Ramos (cell line): ENCODE measurements around the gene PRRT2.

Experiments
- in situ Hi-C: fragments of 300-500 bp; cut with MboI; formaldehyde crosslinking; loops from one replicate; pipeline ENCODE4 v1.14.3; 2022; ENCODE audit warnings: low sequenced_read_pairs; ENCODE audit not compliant: unreplicated experiment

Gene PRRT2

GRCh38 chr16:29849505-29849904 is 37.5 kb downstream of the PRRT2 start:
- in situ Hi-C loops, result loop anchor here (25.0 kb wide), 1 partner anchor 163 kb away; the partner anchor contains the start of genes C16orf92 and DOC2A

- in situ Hi-C loops, result no loop called here
Measured at GRCh38 chr16:29850998-29851397, 39.0 kb downstream of the PRRT2 start.

GRCh38 chr16:29852654-29853053 is 40.7 kb downstream of the PRRT2 start:
- in situ Hi-C loops, result no loop called here

GRCh38 chr16:29854520-29855100 is 42.6 kb downstream of the PRRT2 start:
- in situ Hi-C loops, result no loop called here

- in situ Hi-C loops, result no loop called here
Measured at GRCh38 chr16:29857133-29857760, 45.3 kb downstream of the PRRT2 start.

- in situ Hi-C loops, result no loop called here
Measured at GRCh38 chr16:29858149-29858849, 46.3 kb downstream of the PRRT2 start.

- in situ Hi-C loops, result no loop called here
Measured at GRCh38 chr16:29858974-29859373, 47.0 kb downstream of the PRRT2 start.

- in situ Hi-C loops, result no loop called here
Measured at GRCh38 chr16:29860218-29860617, 48.2 kb downstream of the PRRT2 start.

GRCh38 chr16:29862383-29862883 is 50.4 kb downstream of the PRRT2 start:
- in situ Hi-C loops, result no loop called here

GRCh38 chr16:29862884-29863668 is 51.1 kb downstream of the PRRT2 start, which contains the start of gene CDIPT:
CDIPT (minus strand) TSS chr16:29863226; CDS start chr16:29862857, 369 bp downstream.
- in situ Hi-C loops, result no loop called here

GRCh38 chr16:29863669-29863984 is 51.6 kb downstream of the PRRT2 start:
- in situ Hi-C loops, result no loop called here

GRCh38 chr16:29864205-29864604 is 52.2 kb downstream of the PRRT2 start:
- in situ Hi-C loops, result no loop called here
